K562 (cell line): ENCODE results near the gene MYADM. TPM values are rescaled to one million over a fixed set of nuclear protein-coding genes. Genes with fewer than 3 reads are reported as not detected.
A peak's percentile ranks its signal among the peaks of the same experiment; 100 is the strongest.

ENCODE experiments used
- CBX3 ChIP-seq, 2 experiments: IDR thresholded peaks; 1 replicate in 1 of 2; 2 replicates in 1 of 2; pipeline ENCODE4 v1.6.1; 2012; ENCODE audit warnings: inconsistent platforms in 2 of 2, low read length in 2 of 2, borderline replicate concordance in 1 of 2, control low read depth in 1 of 2
- ZNF395 ChIP-seq: fragments of 200-800 bp; sonication (Bioruptor generic); IDR thresholded peaks from 2 replicates; pipeline ENCODE4 v1.6.1; 2017; ENCODE audit warnings: missing genetic modification characterization, missing compliant biosample characterization
- ZNF592 ChIP-seq: fragments of 450-650 bp; IDR thresholded peaks from 2 replicates; pipeline ENCODE4 v1.6.1; 2017; ENCODE audit warnings: antibody characterized with exemption, mild to moderate bottlenecking
- polyA plus RNA-seq, 8 experiments: library from polyadenylated mRNA; depleted of rRNA in 4 of 8; stranded (reverse) in 5 of 8; unstranded in 3 of 8; fragments of >200 nt; fragmentation: Nextera tagmentation in 2 of 8; fragmentation: Illumina TruSeq in 1 of 8; extraction: Ambion mirVana in 2 of 8; extraction: Trizol in 1 of 8; gene quantifications; 2 replicates each; pipeline versions ENCODE4 v1.2.1 to v1.2.3, GENCODE V29; 2011 to 2014; ENCODE audit warnings: inconsistent platforms in 1 of 8, missing spikeins in 1 of 8
- total RNA-seq, 7 experiments: library from RNA; depleted of rRNA in 6 of 7; stranded (reverse); fragments of >200 nt in 6 of 7; fragmentation: Illumina TruSeq in 2 of 7; extraction: Trizol in 2 of 7; gene quantifications; 2 replicates each; pipeline versions ENCODE4 v1.2.1 to v1.2.3, GENCODE V29; 2011 to 2021; ENCODE audit warnings: low replicate concordance in 1 of 7
- TF ChIP-seq, protein P1 (sequence below), 2 experiments: fragments of 450-650 bp in 1 of 2; sonication (generic) in 1 of 2; formaldehyde crosslinking in 1 of 2; IDR thresholded peaks; 2 replicates each; pipeline versions ENCODE4 v1.7.1 to v1.9.0; 2016 to 2022; ENCODE audit warnings: inconsistent platforms in 1 of 2, mild to moderate bottlenecking in 1 of 2, missing genetic modification reagents in 1 of 2
- TF ChIP-seq, protein P2 (sequence below): fragments of 250-450 bp; sonication (Bioruptor Pico); IDR thresholded peaks from 2 replicates; pipeline ENCODE4 v1.5.0; 2021; ENCODE audit warnings: mild to moderate bottlenecking, moderate library complexity

Gene MYADM
- total and polyA plus RNA-seq, 9 of the 15 experiments (the other 6 are each of a cell fraction or from before 2014, with no cell fraction given), result 4.5 to 70.3 (median 14.4) TPM

- TF ChIP-seq, protein P1, sequence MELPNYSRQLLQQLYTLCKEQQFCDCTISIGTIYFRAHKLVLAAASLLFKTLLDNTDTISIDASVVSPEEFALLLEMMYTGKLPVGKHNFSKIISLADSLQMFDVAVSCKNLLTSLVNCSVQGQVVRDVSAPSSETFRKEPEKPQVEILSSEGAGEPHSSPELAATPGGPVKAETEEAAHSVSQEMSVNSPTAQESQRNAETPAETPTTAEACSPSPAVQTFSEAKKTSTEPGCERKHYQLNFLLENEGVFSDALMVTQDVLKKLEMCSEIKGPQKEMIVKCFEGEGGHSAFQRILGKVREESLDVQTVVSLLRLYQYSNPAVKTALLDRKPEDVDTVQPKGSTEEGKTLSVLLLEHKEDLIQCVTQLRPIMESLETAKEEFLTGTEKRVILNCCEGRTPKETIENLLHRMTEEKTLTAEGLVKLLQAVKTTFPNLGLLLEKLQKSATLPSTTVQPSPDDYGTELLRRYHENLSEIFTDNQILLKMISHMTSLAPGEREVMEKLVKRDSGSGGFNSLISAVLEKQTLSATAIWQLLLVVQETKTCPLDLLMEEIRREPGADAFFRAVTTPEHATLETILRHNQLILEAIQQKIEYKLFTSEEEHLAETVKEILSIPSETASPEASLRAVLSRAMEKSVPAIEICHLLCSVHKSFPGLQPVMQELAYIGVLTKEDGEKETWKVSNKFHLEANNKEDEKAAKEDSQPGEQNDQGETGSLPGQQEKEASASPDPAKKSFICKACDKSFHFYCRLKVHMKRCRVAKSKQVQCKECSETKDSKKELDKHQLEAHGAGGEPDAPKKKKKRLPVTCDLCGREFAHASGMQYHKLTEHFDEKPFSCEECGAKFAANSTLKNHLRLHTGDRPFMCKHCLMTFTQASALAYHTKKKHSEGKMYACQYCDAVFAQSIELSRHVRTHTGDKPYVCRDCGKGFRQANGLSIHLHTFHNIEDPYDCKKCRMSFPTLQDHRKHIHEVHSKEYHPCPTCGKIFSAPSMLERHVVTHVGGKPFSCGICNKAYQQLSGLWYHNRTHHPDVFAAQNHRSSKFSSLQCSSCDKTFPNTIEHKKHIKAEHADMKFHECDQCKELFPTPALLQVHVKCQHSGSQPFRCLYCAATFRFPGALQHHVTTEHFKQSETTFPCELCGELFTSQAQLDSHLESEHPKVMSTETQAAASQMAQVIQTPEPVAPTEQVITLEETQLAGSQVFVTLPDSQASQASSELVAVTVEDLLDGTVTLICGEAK (IDR thresholded peaks at IDR 0.05), result 0 out of 2 replicates have a peak, but pooled peaks have one; percentile 33
- TF ChIP-seq, protein P1 (CRISPR knock-in tag; IDR thresholded peaks at IDR 0.05), result no peak
- TF ChIP-seq ZNF592 (peak; percentile 56; the same call in 1 of the 2 replicates), ZNF395 (CRISPR knock-in tag) (no peak), CBX3 (IDR thresholded peaks at IDR 0.05; ENCODE audit: borderline replicate concordance in 1 of 2, low read length in 2 of 2) (no peak)
- TF ChIP-seq, protein P2, sequence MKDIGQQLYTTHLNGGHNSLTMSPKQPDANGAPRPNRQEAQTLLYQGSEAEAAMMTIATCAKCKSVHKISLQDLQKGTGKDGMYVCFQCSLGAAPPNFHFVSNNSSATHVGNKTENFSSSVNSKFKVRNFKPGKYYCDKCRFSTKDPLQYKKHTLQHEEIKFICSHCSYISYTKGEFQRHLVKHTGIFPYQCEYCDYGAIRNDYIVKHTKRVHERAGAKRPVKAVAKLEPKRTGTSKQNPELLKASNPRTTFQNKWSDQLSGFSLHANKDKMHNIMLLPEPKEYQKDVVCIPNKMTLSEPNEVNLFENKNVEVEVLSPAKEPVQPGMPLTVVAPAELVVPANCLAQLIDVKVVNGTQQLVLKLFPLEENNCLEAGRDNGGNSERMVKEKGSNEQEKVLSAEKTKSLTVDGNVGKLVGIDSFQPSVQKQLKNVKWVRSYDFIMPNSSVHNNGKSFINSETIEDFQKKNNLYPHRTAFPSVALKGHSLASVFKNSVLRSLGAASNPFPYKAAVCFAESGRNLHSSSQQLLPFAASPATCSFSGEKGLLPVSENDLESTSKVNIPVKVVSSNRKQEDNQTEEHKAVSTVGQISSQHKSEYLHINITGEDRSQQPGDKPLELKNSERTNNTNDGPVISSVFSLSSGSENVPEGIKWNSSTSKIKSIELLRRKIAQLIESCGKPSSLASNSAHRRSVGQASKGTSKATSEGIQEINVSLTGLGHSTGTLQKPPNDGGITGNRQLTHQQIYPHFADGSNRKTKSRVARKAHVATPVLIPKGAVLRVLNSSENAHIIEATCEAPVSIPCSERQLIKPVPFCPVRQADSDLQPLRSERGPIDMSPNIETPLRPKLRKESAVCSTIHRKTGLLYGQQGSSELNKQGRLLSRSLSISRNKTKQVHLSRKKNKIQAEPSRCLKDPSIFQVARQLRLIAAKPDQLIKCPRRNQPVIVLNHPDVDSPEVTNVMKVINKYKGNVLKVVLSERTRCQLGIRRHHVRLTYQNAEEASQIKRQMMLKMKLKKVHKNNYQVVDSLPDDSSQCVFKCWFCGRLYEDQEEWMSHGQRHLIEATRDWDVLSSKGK, result no peak
Observed at GRCh38 chr19:53879140-53880081, 11.7 kb downstream of the MYADM start (continued).
